ENCODE measurements around the gene SCIN.

SCIN gene

DNA sequence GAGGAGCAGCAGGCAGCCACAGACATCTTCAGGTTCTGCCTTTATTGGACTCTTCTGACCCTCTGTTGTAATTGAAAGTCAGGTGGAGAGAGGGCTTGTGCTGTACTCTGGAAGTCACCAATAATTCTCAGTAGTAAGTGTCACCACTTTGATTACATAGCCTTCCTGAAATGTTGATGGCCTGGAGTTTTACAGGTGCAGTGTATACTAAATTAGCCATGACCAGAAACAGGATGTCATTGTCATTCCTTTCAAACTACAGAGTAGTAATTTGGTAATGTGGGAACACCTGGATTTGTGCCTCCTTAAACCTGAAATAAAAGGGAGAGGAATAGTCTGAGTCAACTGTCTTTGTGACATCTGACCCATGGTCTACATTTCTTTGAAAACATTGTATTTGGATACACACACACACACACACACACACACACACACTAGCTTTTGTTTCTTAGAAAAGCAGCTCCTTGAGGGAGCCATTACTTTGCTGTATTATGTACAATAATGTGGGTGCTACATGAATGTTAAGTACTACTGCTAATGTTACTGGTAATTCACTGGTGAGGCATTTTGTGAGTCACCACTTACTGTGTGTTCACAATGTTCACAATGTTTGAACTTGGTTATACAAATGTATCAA lies 136.5 kb downstream of the SCIN start:
- Histone ChIP-seq H3K4me1 (ENCODE audit: control insufficient read depth, insufficient read depth, low read length) (peaks cover 5% of the 10 kb centered on the region), H3K36me3 (ENCODE audit: control insufficient read depth, insufficient read depth, low read length) (no peaks in the 10 kb centered on the region), H3K9ac (ENCODE audit: low read depth, low read length) (no peak overlapping the region), H3K27me3 (ENCODE audit: control insufficient read depth, insufficient read depth, low read length) (no peaks in the 10 kb centered on the region), H3K9me3 (ENCODE audit: control insufficient read depth, insufficient read depth, low read length) (no peaks in the 10 kb centered on the region), H3K4me3 (ENCODE audit: low read depth, low read length) (no peak overlapping the region), H3K27ac (ENCODE audit: low read depth, low read length) (no peak overlapping the region)

DNA sequence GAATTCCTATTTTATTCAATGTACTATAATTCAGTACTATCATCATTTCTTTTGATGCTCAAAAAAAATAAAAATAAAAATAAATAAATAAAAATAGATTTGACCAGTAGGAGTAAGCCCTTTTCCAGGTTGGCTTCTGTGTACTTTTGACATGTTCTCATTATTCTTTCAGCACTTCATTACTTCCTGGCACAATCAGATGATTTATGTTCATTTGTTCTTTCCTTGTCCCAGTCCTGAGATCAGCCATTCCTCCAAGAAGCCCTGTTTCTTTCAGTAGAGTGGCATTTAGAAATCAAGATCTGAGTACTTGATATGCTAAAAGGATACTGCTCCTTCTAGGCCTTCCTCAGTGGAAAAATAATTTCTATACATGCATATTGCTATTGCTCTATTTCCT lies 137.8 kb downstream of the SCIN start:
- Histone ChIP-seq H3K9me3 (ENCODE audit: control insufficient read depth, insufficient read depth, low read length) (no peaks in the 10 kb centered on the region), H3K4me3 (ENCODE audit: low read depth, low read length) (no peak overlapping the region), H3K27ac (ENCODE audit: low read depth, low read length) (no peak overlapping the region), H3K27me3 (ENCODE audit: control insufficient read depth, insufficient read depth, low read length) (no peaks in the 10 kb centered on the region), H3K4me1 (ENCODE audit: control insufficient read depth, insufficient read depth, low read length) (peaks cover 15% of the 10 kb centered on the region), H3K9ac (ENCODE audit: low read depth, low read length) (no peak overlapping the region), H3K36me3 (ENCODE audit: control insufficient read depth, insufficient read depth, low read length) (no peaks in the 10 kb centered on the region)
